WTC11 (cell line): Measurements from ENCODE around the gene NINJ2. TPM values are rescaled to one million over a fixed set of nuclear protein-coding genes. Genes with fewer than 3 reads are reported as not detected.

Source experiments
- ATAC-seq: fragments of 200-7000 bp; cut with Tn5 transposase; 2 replicates; pipeline ENCODE4 v1.10.0; 2021; ENCODE audit warnings: mild to moderate bottlenecking, moderate library complexity
- CTCF ChIA-PET: fragments of 300-600 bp; sonication (Branson Sonifier 250); formaldehyde crosslinking; loops from one replicate; lab custom pipeline; 2021; ENCODE audit warnings: antibody characterized with exemption; lab: Charles Lee
- POLR2A ChIA-PET: fragments of 350-600 bp; sonication (Branson Sonifier 250); formaldehyde crosslinking; loops from one replicate; lab custom pipeline; 2021; ENCODE audit warnings: antibody characterized with exemption; lab: Charles Lee
- DNase-seq: peaks from one replicate; pipeline ENCODE4 v3.0.0; 2021; ENCODE audit warnings: low spot score
- H3K27ac Mint-ChIP-seq: 2 replicates; pipeline ENCODE4 v1.8.0; 2021; ENCODE audit warnings: mixed read lengths
- H3K27me3 Mint-ChIP-seq: 2 replicates; pipeline ENCODE4 v1.8.0; 2021; ENCODE audit warnings: low read depth, mild to moderate bottlenecking, moderate library complexity, mixed read lengths
- H3K36me3 Mint-ChIP-seq: 2 replicates; pipeline ENCODE4 v1.8.0; 2021; ENCODE audit warnings: mixed read lengths
- H3K4me1 Mint-ChIP-seq: 2 replicates; pipeline ENCODE4 v1.8.0; 2022; ENCODE audit warnings: mixed read lengths
- H3K4me3 Mint-ChIP-seq: 2 replicates; pipeline ENCODE4 v1.8.0; 2021; ENCODE audit warnings: mild to moderate bottlenecking, moderate library complexity, mixed read lengths
- H3K9me3 Mint-ChIP-seq: 2 replicates; pipeline ENCODE4 v1.8.0; 2021; ENCODE audit warnings: mixed read lengths
- CREM ChIP-seq: sonication (generic); formaldehyde crosslinking; IDR thresholded peaks from 2 replicates; pipeline ENCODE4 v1.8.1; 2022; ENCODE audit warnings: mild to moderate bottlenecking, missing genetic modification reagents, moderate library complexity
- ELF4 ChIP-seq: sonication (generic); formaldehyde crosslinking; IDR thresholded peaks from 2 replicates; pipeline ENCODE4 v1.8.1; 2022; ENCODE audit warnings: low read depth, mild to moderate bottlenecking, moderate library complexity, missing genetic modification reagents
- ERG ChIP-seq: fragments of 250-450 bp; sonication (Bioruptor Pico); IDR thresholded peaks from 2 replicates; pipeline ENCODE4 v1.8.0; 2021; ENCODE audit warnings: mild to moderate bottlenecking
- FOXK1 ChIP-seq: sonication (generic); formaldehyde crosslinking; IDR thresholded peaks from 2 replicates; pipeline ENCODE4 v1.8.0; 2022; ENCODE audit warnings: mild to moderate bottlenecking, moderate library complexity, missing genetic modification reagents
- FOXP1 ChIP-seq: sonication (generic); formaldehyde crosslinking; IDR thresholded peaks from 2 replicates; pipeline ENCODE4 v1.8.0; 2022; ENCODE audit warnings: missing genetic modification reagents, mild to moderate bottlenecking, moderate library complexity, borderline replicate concordance
- FOXP4 ChIP-seq: sonication (generic); formaldehyde crosslinking; IDR thresholded peaks from 2 replicates; pipeline ENCODE4 v1.8.0; 2022; ENCODE audit warnings: mild to moderate bottlenecking, missing genetic modification reagents
- HMGA2 ChIP-seq: fragments of 250-450 bp; sonication (Bioruptor Pico); IDR thresholded peaks from 2 replicates; pipeline ENCODE4 v1.4.0; 2021; ENCODE audit warnings: mild to moderate bottlenecking, moderate library complexity
- MXD4 ChIP-seq: fragments of 250-450 bp; sonication (Bioruptor Pico); IDR thresholded peaks from 2 replicates; pipeline ENCODE4 v1.8.0; 2021; ENCODE audit warnings: mild to moderate bottlenecking, moderate library complexity, borderline replicate concordance
- NFATC4 ChIP-seq: fragments of 250-450 bp; sonication (Bioruptor Pico); IDR thresholded peaks from 2 replicates; pipeline ENCODE4 v1.9.0; 2021; ENCODE audit warnings: mild to moderate bottlenecking
- NFYB ChIP-seq: sonication (generic); formaldehyde crosslinking; conservative IDR thresholded peaks from 2 replicates; pipeline ENCODE4 v1.8.0; 2022; ENCODE audit warnings: low read depth, missing genetic modification reagents
- NR1H2 ChIP-seq: sonication (generic); formaldehyde crosslinking; IDR thresholded peaks from 2 replicates; pipeline ENCODE4 v1.9.0; 2021; ENCODE audit warnings: mild to moderate bottlenecking, moderate library complexity, missing genetic modification reagents
- NR3C1 ChIP-seq: sonication (generic); formaldehyde crosslinking; conservative IDR thresholded peaks from 2 replicates; pipeline ENCODE4 v1.8.1; 2023; ENCODE audit warnings: low read depth, mild to moderate bottlenecking, missing genetic modification reagents
- OVOL2 ChIP-seq: fragments of 250-450 bp; sonication (Bioruptor Pico); IDR thresholded peaks from 2 replicates; pipeline ENCODE4 v1.9.0; 2021; ENCODE audit warnings: mild to moderate bottlenecking, borderline replicate concordance
- TEAD4 ChIP-seq: sonication (generic); formaldehyde crosslinking; IDR thresholded peaks from 2 replicates; pipeline ENCODE4 v1.8.0; 2022; ENCODE audit warnings: mild to moderate bottlenecking, missing genetic modification reagents
- ZBTB21 ChIP-seq: sonication (generic); formaldehyde crosslinking; IDR thresholded peaks from 2 replicates; pipeline ENCODE4 v1.8.1; 2023; ENCODE audit warnings: mild to moderate bottlenecking, missing genetic modification reagents, borderline replicate concordance
- ZNF263 ChIP-seq: sonication (generic); formaldehyde crosslinking; IDR thresholded peaks from 2 replicates; pipeline ENCODE4 v1.8.1; 2022; ENCODE audit warnings: low read depth, mild to moderate bottlenecking, moderate library complexity, missing genetic modification reagents
- ZNF317 ChIP-seq: sonication (generic); formaldehyde crosslinking; IDR thresholded peaks from 2 replicates; pipeline ENCODE4 v1.8.1; 2023; ENCODE audit warnings: low read depth, mild to moderate bottlenecking, moderate library complexity, missing genetic modification reagents, borderline replicate concordance
- ZNF423 ChIP-seq: fragments of 250-450 bp; sonication (Bioruptor Pico); IDR thresholded peaks from 2 replicates; pipeline ENCODE4 v2.1.2; 2022; ENCODE audit warnings: mild to moderate bottlenecking, moderate library complexity
- ZSCAN18 ChIP-seq: fragments of 250-450 bp; sonication (Bioruptor Pico); IDR thresholded peaks from 2 replicates; pipeline ENCODE4 v2.1.2; 2022; ENCODE audit warnings: mild to moderate bottlenecking, moderate library complexity
- total RNA-seq: library from RNA; stranded (reverse); gene quantifications from 3 replicates; pipeline ENCODE4 v1.2.3, GENCODE V29; 2021
- TF ChIP-seq, protein P1 (sequence below): fragments of 250-450 bp; sonication (Bioruptor Pico); IDR thresholded peaks from 2 replicates; pipeline ENCODE4 v1.9.0; 2021; ENCODE audit warnings: mild to moderate bottlenecking
- TF ChIP-seq, protein P2 (sequence below): sonication (generic); formaldehyde crosslinking; IDR thresholded peaks from 2 replicates; pipeline ENCODE4 v1.8.1; 2023; ENCODE audit warnings: mild to moderate bottlenecking, missing genetic modification reagents
- TF ChIP-seq, protein P3 (sequence below): sonication (generic); formaldehyde crosslinking; conservative IDR thresholded peaks from 2 replicates; pipeline ENCODE4 v1.8.1; 2022; ENCODE audit warnings: mild to moderate bottlenecking, missing genetic modification reagents

NINJ2 gene
- total RNA-seq, 1 experiment from 2014 or later, result 0.42 TPM

DNA sequence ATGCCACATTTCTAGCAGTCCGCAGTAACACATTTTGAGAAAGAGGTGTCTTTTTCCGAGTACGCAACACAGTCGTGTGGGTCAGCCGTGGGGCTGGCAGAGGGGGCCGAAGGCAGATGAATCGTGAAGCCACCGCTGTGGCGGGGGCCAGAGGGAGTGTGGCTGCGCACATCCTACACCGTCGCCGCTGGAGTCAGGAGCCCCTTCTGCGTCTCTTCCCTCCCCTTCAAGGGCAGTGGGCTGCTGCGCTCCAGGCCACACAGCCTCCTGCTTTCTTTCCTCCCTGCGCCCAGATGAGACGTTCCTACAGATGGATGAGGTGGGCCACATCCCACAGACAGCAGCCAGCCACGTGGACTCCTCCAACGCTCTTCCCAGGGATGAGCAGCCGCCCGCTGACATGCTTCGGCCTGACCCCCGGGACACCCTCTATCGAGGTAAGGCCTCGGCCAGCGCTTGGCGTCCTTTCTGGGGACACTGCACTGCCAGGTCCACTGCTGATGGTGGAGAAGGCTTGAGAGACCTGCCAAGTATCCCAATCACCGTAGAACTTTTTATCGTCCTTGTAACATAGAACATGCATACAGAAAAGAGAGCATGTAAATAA is 113.7 kb downstream of the NINJ2 start:
- ChIA-PET POLR2A (no interaction called here), CTCF (interaction anchor here (3.5 kb wide), 1 partner anchor 107 kb away, joined by 24 read pairs; no protein-coding TSS in a partner anchor)
- Mint-ChIP-seq H3K4me1 (no peaks in the 10 kb centered on the region; the same call in 1 of the 2 replicates), H3K9me3 (no peaks in the 10 kb centered on the region), H3K4me3 (no peak overlapping the region), H3K27me3 (no peaks in the 10 kb centered on the region), H3K27ac (no peak overlapping the region), H3K36me3 (peaks cover 7% of the 10 kb centered on the region)
- no peak for DNase-seq
- TF ChIP-seq ZNF317 (CRISPR knock-in tag) (no peak), CREM (no peak), TEAD4 (no peak), NR1H2 (CRISPR knock-in tag) (no peak), FOXK1 (CRISPR knock-in tag) (no peak), FOXP4 (no peak), NFYB (CRISPR knock-in tag) (no peak), NR3C1 (CRISPR knock-in tag) (no peak), NFATC4 (no peak), ERG (no peak), MXD4 (CRISPR knock-in tag) (no peak), ZNF263 (CRISPR knock-in tag) (no peak), OVOL2 (no peak), HMGA2 (CRISPR knock-in tag) (no peak), ELF4 (CRISPR knock-in tag) (no peak)
- TF ChIP-seq, protein P1, sequence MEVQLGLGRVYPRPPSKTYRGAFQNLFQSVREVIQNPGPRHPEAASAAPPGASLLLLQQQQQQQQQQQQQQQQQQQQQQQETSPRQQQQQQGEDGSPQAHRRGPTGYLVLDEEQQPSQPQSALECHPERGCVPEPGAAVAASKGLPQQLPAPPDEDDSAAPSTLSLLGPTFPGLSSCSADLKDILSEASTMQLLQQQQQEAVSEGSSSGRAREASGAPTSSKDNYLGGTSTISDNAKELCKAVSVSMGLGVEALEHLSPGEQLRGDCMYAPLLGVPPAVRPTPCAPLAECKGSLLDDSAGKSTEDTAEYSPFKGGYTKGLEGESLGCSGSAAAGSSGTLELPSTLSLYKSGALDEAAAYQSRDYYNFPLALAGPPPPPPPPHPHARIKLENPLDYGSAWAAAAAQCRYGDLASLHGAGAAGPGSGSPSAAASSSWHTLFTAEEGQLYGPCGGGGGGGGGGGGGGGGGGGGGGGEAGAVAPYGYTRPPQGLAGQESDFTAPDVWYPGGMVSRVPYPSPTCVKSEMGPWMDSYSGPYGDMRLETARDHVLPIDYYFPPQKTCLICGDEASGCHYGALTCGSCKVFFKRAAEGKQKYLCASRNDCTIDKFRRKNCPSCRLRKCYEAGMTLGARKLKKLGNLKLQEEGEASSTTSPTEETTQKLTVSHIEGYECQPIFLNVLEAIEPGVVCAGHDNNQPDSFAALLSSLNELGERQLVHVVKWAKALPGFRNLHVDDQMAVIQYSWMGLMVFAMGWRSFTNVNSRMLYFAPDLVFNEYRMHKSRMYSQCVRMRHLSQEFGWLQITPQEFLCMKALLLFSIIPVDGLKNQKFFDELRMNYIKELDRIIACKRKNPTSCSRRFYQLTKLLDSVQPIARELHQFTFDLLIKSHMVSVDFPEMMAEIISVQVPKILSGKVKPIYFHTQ, result no peak
- TF ChIP-seq, protein P2, sequence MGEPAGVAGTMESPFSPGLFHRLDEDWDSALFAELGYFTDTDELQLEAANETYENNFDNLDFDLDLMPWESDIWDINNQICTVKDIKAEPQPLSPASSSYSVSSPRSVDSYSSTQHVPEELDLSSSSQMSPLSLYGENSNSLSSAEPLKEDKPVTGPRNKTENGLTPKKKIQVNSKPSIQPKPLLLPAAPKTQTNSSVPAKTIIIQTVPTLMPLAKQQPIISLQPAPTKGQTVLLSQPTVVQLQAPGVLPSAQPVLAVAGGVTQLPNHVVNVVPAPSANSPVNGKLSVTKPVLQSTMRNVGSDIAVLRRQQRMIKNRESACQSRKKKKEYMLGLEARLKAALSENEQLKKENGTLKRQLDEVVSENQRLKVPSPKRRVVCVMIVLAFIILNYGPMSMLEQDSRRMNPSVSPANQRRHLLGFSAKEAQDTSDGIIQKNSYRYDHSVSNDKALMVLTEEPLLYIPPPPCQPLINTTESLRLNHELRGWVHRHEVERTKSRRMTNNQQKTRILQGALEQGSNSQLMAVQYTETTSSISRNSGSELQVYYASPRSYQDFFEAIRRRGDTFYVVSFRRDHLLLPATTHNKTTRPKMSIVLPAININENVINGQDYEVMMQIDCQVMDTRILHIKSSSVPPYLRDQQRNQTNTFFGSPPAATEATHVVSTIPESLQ (CRISPR knock-in tag), result no peak
- ATAC-seq, result no peak

DNA sequence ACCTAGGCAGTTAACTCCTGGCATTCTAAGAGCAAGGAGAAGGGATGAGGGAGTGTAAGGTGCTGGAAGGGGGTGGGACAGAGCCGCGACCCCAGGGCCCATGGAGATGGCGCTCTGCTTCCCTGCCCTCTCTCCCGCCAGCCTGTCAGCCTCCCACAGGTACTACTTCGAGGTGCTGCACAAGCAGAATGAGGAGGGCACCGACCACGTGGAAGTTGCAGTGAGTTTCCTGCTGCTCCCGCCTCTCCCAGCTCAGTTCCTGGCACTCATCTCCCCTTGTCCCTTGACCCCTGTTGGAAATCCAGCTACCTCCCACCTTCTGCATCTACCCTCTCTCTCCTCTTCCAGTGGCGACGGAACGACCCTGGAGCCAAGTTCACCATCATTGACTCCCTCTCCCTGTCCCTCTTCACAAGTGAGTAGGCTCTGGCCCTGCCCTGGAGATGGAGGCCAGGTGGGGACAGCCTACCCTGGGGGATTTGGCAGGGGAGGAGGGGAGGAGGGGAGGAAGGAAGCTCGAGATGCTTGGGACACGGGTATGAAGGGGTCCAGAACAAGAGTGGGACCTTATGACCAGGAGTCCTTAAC is 115.3 kb downstream of the NINJ2 start:
- H3K27me3 Mint-ChIP-seq, result no peaks in the 10 kb centered on the region
- H3K36me3 Mint-ChIP-seq, result peaks cover 7% of the 10 kb centered on the region
- ATAC-seq, result no peak
- POLR2A ChIA-PET, result no interaction called here
- no peak for DNase-seq
- H3K4me3 Mint-ChIP-seq, result no peak overlapping the region
- no peaks in the 10 kb centered on the region; the same call in 1 of the 2 replicates for H3K4me1 Mint-ChIP-seq
- no peaks in the 10 kb centered on the region for H3K9me3 Mint-ChIP-seq
- no peak overlapping the region for H3K27ac Mint-ChIP-seq
- CTCF ChIA-PET, result interaction anchor here (0.7 to 3.5 kb wide), 15 partner anchors 14 to 266 kb away, joined by 3 to 24 read pairs (median 4); no protein-coding TSS in a partner anchor
- no peak for TF ChIP-seq FOXP1 (CRISPR knock-in tag)
- no peak for TF ChIP-seq FOXP4
- TF ChIP-seq CREM, result no peak
- TF ChIP-seq, protein P3, sequence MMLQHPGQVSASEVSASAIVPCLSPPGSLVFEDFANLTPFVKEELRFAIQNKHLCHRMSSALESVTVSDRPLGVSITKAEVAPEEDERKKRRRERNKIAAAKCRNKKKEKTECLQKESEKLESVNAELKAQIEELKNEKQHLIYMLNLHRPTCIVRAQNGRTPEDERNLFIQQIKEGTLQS (CRISPR knock-in tag), result no peak
- TF ChIP-seq ZBTB21 (CRISPR knock-in tag), result no peak
- TF ChIP-seq ZNF423 (CRISPR knock-in tag), result no peak
- TF ChIP-seq TEAD4, result no peak
- TF ChIP-seq ZSCAN18 (CRISPR knock-in tag), result no peak
